Prostate gland (tissue), 2 donors: ENCODE measurements around the gene TEX22. TPM values are rescaled to one million over a fixed set of nuclear protein-coding genes. Genes with fewer than 3 reads are reported as not detected.

Experiments
- DNase-seq: peaks from one replicate; pipeline ENCODE4 v3.0.0-alpha.2; 2019; ENCODE audit warnings: low spot score
- H3K27ac ChIP-seq, 2 donors: fragments of 200-600 bp; sonication (generic); 2 replicates each; pipeline ENCODE4 v1.5.1; 2017 to 2019
- H3K27me3 ChIP-seq: fragments of 200-600 bp; sonication (generic); replicated peaks from 2 replicates; pipeline ENCODE4 v1.5.1; 2019; ENCODE audit not compliant: insufficient read depth
- H3K36me3 ChIP-seq, 2 donors: fragments of 200-600 bp; sonication (generic); 1 replicate in 1 of 2; 2 replicates in 1 of 2; pipeline versions ENCODE4 v1.5.1 to v1.8.1; 2017 to 2019
- H3K4me1 ChIP-seq: fragments of 200-600 bp; sonication (generic); replicated peaks from 2 replicates; pipeline ENCODE4 v1.5.1; 2019
- H3K4me3 ChIP-seq, 2 donors: fragments of 200-600 bp; sonication (generic); 2 replicates each; pipeline ENCODE4 v1.5.1; 2017 to 2019
- H3K9me3 ChIP-seq: fragments of 200-600 bp; sonication (generic); 2 replicates; pipeline ENCODE4 v1.5.1; 2017
- POLR2A ChIP-seq: fragments of 450-650 bp; IDR thresholded peaks from one replicate; pipeline ENCODE4 v1.6.1; 2016; ENCODE audit warnings: antibody characterized with exemption, mild to moderate bottlenecking
- POLR2AphosphoS5 ChIP-seq: sonication (generic); formaldehyde crosslinking; IDR thresholded peaks from one replicate; pipeline ENCODE4 v1.6.1; 2017; ENCODE audit warnings: antibody characterized with exemption
- WGBS: methylation state at CpG from one replicate; pipeline ENCODE4 v1.1.5; 2018; 5-methylcytosine and 5-hydroxymethylcytosine counted together
- intact Hi-C: fragments of 100-400 bp; cut with DNase I; formaldehyde crosslinking; loops from one replicate; pipeline ENCODE4 v1.14.2; 2022
- total RNA-seq, 2 donors: library from RNA; depleted of rRNA; stranded (reverse); fragments of >200 nt; gene quantifications; one replicate each; pipeline ENCODE4 v1.1.0, GENCODE V29; 2016
- TF ChIP-seq, protein P1 (sequence below), 4 experiments: fragments of 200-600 bp in 2 of 4; fragments of 450-650 bp in 2 of 4; sonication (generic) in 2 of 4; IDR thresholded peaks; 1 replicate in 3 of 4; 2 replicates in 1 of 4; pipeline ENCODE4 v1.5.1; 2016 to 2019; ENCODE audit warnings: antibody characterized with exemption in 4 of 4, mild to moderate bottlenecking in 2 of 4, moderate library complexity in 2 of 4

TEX22 gene
- total RNA-seq, 2 donors from 2014 or later, result 0.57 to 0.73 TPM

DNA sequence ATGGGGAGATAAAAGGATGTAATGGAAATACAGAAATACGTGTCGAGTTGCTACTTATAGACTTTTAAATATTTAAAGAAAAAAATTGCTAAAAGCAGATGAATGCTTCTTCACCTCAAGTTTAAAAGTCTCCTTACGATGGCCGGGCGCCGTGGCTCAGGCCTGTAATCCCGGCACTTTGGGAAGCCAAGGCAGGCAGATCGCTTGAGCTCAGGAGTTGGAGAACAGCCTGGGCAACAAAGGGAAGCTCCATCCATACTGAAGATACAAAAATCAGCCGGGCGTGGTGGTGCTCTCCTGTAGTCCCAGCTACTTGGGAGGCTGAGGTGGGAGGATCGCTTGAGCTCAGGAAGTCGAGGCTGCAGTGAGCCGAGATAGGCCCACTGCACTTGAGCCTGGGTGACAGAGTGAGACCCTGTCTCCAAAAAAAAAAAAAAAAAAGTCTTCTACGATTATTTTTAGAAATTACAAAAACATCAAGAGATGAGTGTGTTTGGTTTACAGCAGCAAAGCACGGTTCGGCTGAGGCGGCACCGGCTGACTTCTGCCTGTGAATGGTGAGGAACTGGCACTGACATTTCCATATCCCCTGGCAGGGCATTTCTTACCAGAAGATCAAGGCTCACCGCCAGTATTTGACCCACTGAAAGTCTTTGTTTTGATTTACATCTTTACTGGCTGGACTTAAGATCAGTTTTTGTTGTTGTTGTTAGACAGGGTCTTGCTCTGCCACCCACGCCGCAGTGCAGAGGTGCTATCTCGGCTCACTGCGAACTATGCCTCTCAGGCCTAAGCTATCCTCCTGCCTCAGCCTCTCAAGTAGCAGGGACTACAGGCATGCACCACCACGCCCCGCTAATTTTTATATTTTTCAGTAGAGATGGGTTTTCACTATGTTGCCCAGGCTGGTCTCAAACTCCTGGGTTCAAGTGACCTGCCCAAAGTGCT is 17.4 kb downstream of the TEX22 start:
- no peaks in the 10 kb centered on the region for H3K27me3 ChIP-seq
- TF ChIP-seq POLR2AphosphoS5 (no peak), POLR2A (no peak)
- TF ChIP-seq, protein P1, sequence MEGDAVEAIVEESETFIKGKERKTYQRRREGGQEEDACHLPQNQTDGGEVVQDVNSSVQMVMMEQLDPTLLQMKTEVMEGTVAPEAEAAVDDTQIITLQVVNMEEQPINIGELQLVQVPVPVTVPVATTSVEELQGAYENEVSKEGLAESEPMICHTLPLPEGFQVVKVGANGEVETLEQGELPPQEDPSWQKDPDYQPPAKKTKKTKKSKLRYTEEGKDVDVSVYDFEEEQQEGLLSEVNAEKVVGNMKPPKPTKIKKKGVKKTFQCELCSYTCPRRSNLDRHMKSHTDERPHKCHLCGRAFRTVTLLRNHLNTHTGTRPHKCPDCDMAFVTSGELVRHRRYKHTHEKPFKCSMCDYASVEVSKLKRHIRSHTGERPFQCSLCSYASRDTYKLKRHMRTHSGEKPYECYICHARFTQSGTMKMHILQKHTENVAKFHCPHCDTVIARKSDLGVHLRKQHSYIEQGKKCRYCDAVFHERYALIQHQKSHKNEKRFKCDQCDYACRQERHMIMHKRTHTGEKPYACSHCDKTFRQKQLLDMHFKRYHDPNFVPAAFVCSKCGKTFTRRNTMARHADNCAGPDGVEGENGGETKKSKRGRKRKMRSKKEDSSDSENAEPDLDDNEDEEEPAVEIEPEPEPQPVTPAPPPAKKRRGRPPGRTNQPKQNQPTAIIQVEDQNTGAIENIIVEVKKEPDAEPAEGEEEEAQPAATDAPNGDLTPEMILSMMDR (IDR thresholded peaks at IDR 0.05), result no peak
- H3K4me3 ChIP-seq, result peak overlapping the region in 1 of 2 donors; percentile 42
- intact Hi-C loops, result no loop called here
- no peak for DNase-seq
- 90% methylated on average over 25 of the region's 25 CpGs for WGBS
- peak overlapping the region in 1 of 2 donors; percentile 55 for H3K27ac ChIP-seq
- peaks cover 2% of the 10 kb centered on the region for H3K4me1 ChIP-seq
- no peaks in the 10 kb centered on the region for H3K9me3 ChIP-seq
- H3K36me3 ChIP-seq, result no peaks in the 10 kb centered on the region

DNA sequence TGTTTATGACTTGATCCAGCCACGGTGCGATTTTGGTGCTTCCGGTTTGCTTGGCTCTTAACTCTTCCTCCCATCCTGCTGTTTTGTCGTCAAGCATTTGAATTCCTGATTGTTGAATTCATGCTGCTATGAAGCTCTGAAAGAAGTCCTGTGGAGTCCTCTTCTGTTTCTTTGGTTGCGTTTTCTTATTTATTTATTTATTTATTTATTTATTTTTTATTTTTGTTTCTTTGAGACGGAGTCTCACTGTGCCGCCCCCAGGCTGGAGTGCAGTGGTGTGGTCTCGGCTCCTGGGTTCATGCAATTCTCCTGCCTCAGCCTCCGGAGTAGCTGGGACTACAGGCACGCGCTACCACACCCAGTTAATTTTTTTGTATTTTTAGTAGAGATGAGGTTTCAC is 18.3 kb downstream of the TEX22 start:
- Histone ChIP-seq H3K27ac (no peak overlapping the region), H3K9me3 (no peaks in the 10 kb centered on the region), H3K27me3 (no peaks in the 10 kb centered on the region), H3K4me1 (peaks cover 9% of the 10 kb centered on the region), H3K4me3 (no peak overlapping the region), H3K36me3 (no peaks in the 10 kb centered on the region)
- TF ChIP-seq, protein P1 (IDR thresholded peaks at IDR 0.05), result no peak
- TF ChIP-seq POLR2A, result no peak
- TF ChIP-seq POLR2AphosphoS5, result no peak
- no peak for DNase-seq
- 91% methylated on average over 11 of the region's 11 CpGs for WGBS
- intact Hi-C loops, result no loop called here

DNA sequence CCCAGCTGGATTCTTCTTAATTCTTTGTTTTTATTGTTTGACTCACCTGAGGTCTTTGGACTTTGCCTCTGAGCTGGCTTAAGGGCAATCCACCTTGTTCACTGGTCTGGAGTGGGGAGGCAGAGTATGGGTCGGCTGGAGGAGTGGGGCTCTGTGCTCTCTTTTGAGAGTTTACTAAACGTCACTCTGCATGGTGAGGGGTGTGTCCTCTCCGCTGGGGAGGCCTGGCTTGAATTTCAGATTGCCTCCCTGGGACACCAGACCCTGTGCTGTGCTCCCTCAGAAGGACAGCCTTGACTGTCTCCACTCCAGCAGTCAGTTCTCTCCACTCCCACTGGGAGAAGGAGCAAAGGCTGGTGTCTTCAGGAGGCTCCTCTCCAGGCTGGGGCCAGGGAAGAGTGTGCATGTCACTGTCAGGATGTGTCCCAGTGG is 19.4 kb downstream of the TEX22 start:
- Histone ChIP-seq H3K36me3 (no peaks in the 10 kb centered on the region), H3K27me3 (no peaks in the 10 kb centered on the region), H3K4me1 (peaks cover 10% of the 10 kb centered on the region), H3K9me3 (no peaks in the 10 kb centered on the region), H3K4me3 (no peak overlapping the region), H3K27ac (no peak overlapping the region)
- no peak for DNase-seq
- 89% methylated on average over 3 of the region's 3 CpGs for WGBS
- intact Hi-C loops, result no loop called here
- TF ChIP-seq POLR2A (no peak), POLR2AphosphoS5 (no peak)
- TF ChIP-seq, protein P1 (IDR thresholded peaks at IDR 0.05), result no peak

DNA sequence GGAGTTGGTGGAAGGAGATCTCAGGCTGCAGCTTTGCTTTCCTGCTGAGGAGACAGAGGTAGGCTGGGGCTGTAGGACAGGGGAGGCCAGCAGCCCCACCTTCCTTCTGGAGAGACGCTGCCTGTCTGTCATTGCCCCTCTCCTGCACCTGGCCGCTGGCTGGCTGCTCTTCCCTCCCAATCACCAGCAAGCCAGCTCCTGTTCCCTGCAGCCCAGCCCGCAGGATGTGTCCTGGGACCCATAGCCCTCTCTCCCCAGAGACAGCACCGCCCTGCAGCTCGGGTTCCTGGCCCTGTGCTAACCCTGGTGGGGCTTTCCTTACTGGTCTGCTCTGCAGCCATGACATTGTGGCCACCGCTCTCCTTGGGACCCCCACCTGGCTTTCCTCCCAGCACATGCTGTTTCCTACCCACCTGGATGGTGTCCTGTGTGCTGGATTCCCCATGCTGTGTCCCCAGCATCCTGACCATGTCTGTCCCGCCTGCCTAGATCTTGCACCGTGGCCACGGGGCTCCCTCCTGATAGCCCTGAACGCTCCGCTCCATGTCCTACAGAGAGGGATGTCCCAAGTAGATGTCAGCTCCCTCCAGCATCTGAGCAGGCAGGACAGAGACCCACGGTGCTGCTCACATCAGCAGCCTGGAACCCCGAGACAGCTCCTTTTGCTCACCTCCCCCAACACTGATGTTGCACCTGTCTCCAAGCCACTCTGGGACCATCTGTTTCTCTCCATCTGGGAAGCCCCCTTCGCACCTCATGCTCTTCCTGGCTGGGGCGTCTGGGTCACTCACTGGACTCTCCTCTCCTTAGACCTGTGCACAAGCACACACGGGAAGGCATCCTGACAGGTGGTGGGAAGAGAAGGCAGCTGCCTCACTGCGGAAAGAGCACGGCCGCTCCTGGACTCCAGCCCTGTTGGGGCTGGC is 20.2 kb downstream of the TEX22 start:
- no peak for TF ChIP-seq POLR2A
- TF ChIP-seq POLR2AphosphoS5, result no peak
- TF ChIP-seq, protein P1 (IDR thresholded peaks at IDR 0.05), result no peak
- Histone ChIP-seq H3K4me1 (peaks cover 10% of the 10 kb centered on the region), H3K27ac (peak overlapping the region in 1 of 2 donors; percentile 65), H3K36me3 (no peaks in the 10 kb centered on the region), H3K9me3 (no peaks in the 10 kb centered on the region), H3K4me3 (peak overlapping the region; percentile 61 to 68), H3K27me3 (no peaks in the 10 kb centered on the region)
- no peak for DNase-seq
- WGBS, result 64% methylated on average over 19 of the region's 19 CpGs
- intact Hi-C loops, result no loop called here
